WTC11 (cell line): ENCODE results near the gene CLDN6. TPM values are rescaled to one million over a fixed set of nuclear protein-coding genes. Genes with fewer than 3 reads are reported as not detected.

ENCODE experiments used
- AFF4 ChIP-seq: sonication (generic); formaldehyde crosslinking; IDR thresholded peaks from 2 replicates; pipeline ENCODE4 v1.8.1; 2023; ENCODE audit warnings: mild to moderate bottlenecking, missing genetic modification reagents, borderline replicate concordance
- AR ChIP-seq: fragments of 250-450 bp; sonication (Bioruptor Pico); IDR thresholded peaks from 2 replicates; pipeline ENCODE4 v1.9.0; 2021; ENCODE audit warnings: mild to moderate bottlenecking
- ARID4B ChIP-seq: sonication (generic); formaldehyde crosslinking; IDR thresholded peaks from 2 replicates; pipeline ENCODE4 v1.8.0; 2023; ENCODE audit warnings: missing genetic modification reagents, mild to moderate bottlenecking, borderline replicate concordance
- CREB1 ChIP-seq: sonication (generic); formaldehyde crosslinking; IDR thresholded peaks from 2 replicates; pipeline ENCODE4 v1.8.0; 2023; ENCODE audit warnings: mild to moderate bottlenecking, missing genetic modification reagents
- E2F1 ChIP-seq: sonication (generic); formaldehyde crosslinking; IDR thresholded peaks from 2 replicates; pipeline ENCODE4 v1.8.0; 2022; ENCODE audit warnings: mild to moderate bottlenecking, missing genetic modification reagents
- E2F4 ChIP-seq: sonication (generic); formaldehyde crosslinking; IDR thresholded peaks from 2 replicates; pipeline ENCODE4 v1.8.1; 2022; ENCODE audit warnings: low read depth, mild to moderate bottlenecking, moderate library complexity, missing genetic modification reagents, borderline replicate concordance
- FOXK1 ChIP-seq: sonication (generic); formaldehyde crosslinking; IDR thresholded peaks from 2 replicates; pipeline ENCODE4 v1.8.0; 2022; ENCODE audit warnings: mild to moderate bottlenecking, moderate library complexity, missing genetic modification reagents
- GABPB1 ChIP-seq: sonication (generic); formaldehyde crosslinking; IDR thresholded peaks from 2 replicates; pipeline ENCODE4 v1.8.1; 2023; ENCODE audit warnings: mild to moderate bottlenecking, missing genetic modification reagents
- HMGA2 ChIP-seq: fragments of 250-450 bp; sonication (Bioruptor Pico); IDR thresholded peaks from 2 replicates; pipeline ENCODE4 v1.4.0; 2021; ENCODE audit warnings: mild to moderate bottlenecking, moderate library complexity
- MAX ChIP-seq: sonication (generic); formaldehyde crosslinking; IDR thresholded peaks from 2 replicates; pipeline ENCODE4 v1.8.0; 2022; ENCODE audit warnings: mild to moderate bottlenecking, missing genetic modification reagents
- NFYB ChIP-seq: sonication (generic); formaldehyde crosslinking; conservative IDR thresholded peaks from 2 replicates; pipeline ENCODE4 v1.8.0; 2022; ENCODE audit warnings: low read depth, missing genetic modification reagents
- PRRX2 ChIP-seq: fragments of 250-450 bp; sonication (Bioruptor Pico); IDR thresholded peaks from 2 replicates; pipeline ENCODE4 v1.8.0; 2021; ENCODE audit warnings: mild to moderate bottlenecking
- SMAD4 ChIP-seq: sonication (generic); formaldehyde crosslinking; IDR thresholded peaks from 2 replicates; pipeline ENCODE4 v1.8.0; 2022; ENCODE audit warnings: mild to moderate bottlenecking, missing genetic modification reagents
- ZNF232 ChIP-seq: sonication (generic); formaldehyde crosslinking; IDR thresholded peaks from 2 replicates; pipeline ENCODE4 v1.8.0; 2022; ENCODE audit warnings: mild to moderate bottlenecking, missing genetic modification reagents
- ZNF263 ChIP-seq: sonication (generic); formaldehyde crosslinking; IDR thresholded peaks from 2 replicates; pipeline ENCODE4 v1.8.1; 2022; ENCODE audit warnings: low read depth, mild to moderate bottlenecking, moderate library complexity, missing genetic modification reagents
- ZNF317 ChIP-seq: sonication (generic); formaldehyde crosslinking; IDR thresholded peaks from 2 replicates; pipeline ENCODE4 v1.8.1; 2023; ENCODE audit warnings: low read depth, mild to moderate bottlenecking, moderate library complexity, missing genetic modification reagents, borderline replicate concordance
- ZNF425 ChIP-seq: fragments of 250-450 bp; sonication (Bioruptor Pico); conservative IDR thresholded peaks from 2 replicates; pipeline ENCODE4 v1.9.0; 2021; ENCODE audit warnings: mild to moderate bottlenecking
- ZNF671 ChIP-seq: fragments of 250-450 bp; sonication (Bioruptor Pico); IDR thresholded peaks from 2 replicates; pipeline ENCODE4 v1.8.0; 2021; ENCODE audit warnings: mild to moderate bottlenecking
- total RNA-seq: library from RNA; stranded (reverse); gene quantifications from 3 replicates; pipeline ENCODE4 v1.2.3, GENCODE V29; 2021

The CLDN6 gene
- total RNA-seq, 1 experiment from 2014 or later, result 746 TPM

GRCh38 chr16:3007957-3008689, 9.9 kb downstream of the CLDN6 start (continued):
- TF ChIP-seq ZNF425 (no peak), GABPB1 (CRISPR knock-in tag) (no peak), ARID4B (peak; percentile 30; the same call in 1 of the 2 replicates), NFYB (CRISPR knock-in tag) (no peak), AFF4 (CRISPR knock-in tag) (0 out of 2 replicates have a peak, but pooled peaks have one; percentile 31), ZNF263 (CRISPR knock-in tag) (no peak), AR (CRISPR knock-in tag) (0 out of 2 replicates have a peak, but pooled peaks have one; percentile 23), CREB1 (CRISPR knock-in tag) (no peak), E2F4 (no peak), HMGA2 (CRISPR knock-in tag) (no peak), ZNF671 (CRISPR knock-in tag) (no peak), FOXK1 (CRISPR knock-in tag) (peak; percentile 65), ZNF317 (CRISPR knock-in tag) (no peak), SMAD4 (CRISPR knock-in tag) (no peak), PRRX2 (CRISPR knock-in tag) (peak; percentile 54; the same call in 1 of the 2 replicates), ZNF232 (CRISPR knock-in tag) (no peak), MAX (CRISPR knock-in tag) (peak; percentile 19; the same call in 1 of the 2 replicates), E2F1 (CRISPR knock-in tag) (no peak)
